SK-N-SH (cell line): Measurements from ENCODE around the gene SP3. TPM values are rescaled to one million over a fixed set of nuclear protein-coding genes. Genes with fewer than 3 reads are reported as not detected.

Experiments
- CTCF ChIA-PET: fragments of 300-600, 350-600 bp; formaldehyde crosslinking; extraction: SDS; loops from one replicate; lab custom pipeline; 2021; lab: Yijun Ruan, JAX
- POLR2A ChIA-PET: fragments of 350-600 bp; sonication (Branson Sonifier 250); formaldehyde crosslinking; extraction: SDS; loops from one replicate; lab custom pipeline; 2020; ENCODE audit warnings: antibody characterized with exemption, inconsistent platforms; lab: Yijun Ruan, JAX
- DNase-seq: peaks from one replicate; pipeline ENCODE4 v3.0.0; 2012
- H2AFZ ChIP-seq: fragments of 200-600 bp; sonication (generic); 2 replicates; pipeline ENCODE4 v1.8.1; 2016; ENCODE audit warnings: antibody characterized with exemption, mild to moderate bottlenecking, low read depth
- H3F3A ChIP-seq: fragments of 200-600 bp; sonication (generic); replicated peaks from 2 replicates; pipeline ENCODE3; 2016; ENCODE audit warnings: antibody characterized with exemption, mild to moderate bottlenecking; ENCODE audit not compliant: insufficient read depth
- H3K27ac ChIP-seq, 2 experiments: fragments of 200-500 bp in 1 of 2; fragments of 200-600 bp in 1 of 2; sonication (Bioruptor generic) in 1 of 2; sonication (generic), shearing (Covaris generic) in 1 of 2; 2 replicates each; pipeline versions ENCODE4 v1.5.1 to v1.6.1; 2014 to 2016; ENCODE audit warnings: low read depth in 2 of 2, inconsistent platforms in 1 of 2, low read length in 1 of 2, mild to moderate bottlenecking in 1 of 2, mixed read lengths in 1 of 2
- H3K27me3 ChIP-seq: fragments of 200-600 bp; sonication (generic), shearing (Covaris generic); 2 replicates; pipeline ENCODE4 v1.6.1; 2016; ENCODE audit warnings: mixed run types; ENCODE audit not compliant: insufficient read depth
- H3K36me3 ChIP-seq, 2 experiments: fragments of 200-500 bp in 1 of 2; fragments of 200-600 bp in 1 of 2; sonication (Bioruptor generic) in 1 of 2; sonication (generic) in 1 of 2; replicated peaks in 1 of 2; 2 replicates each; pipeline versions ENCODE3 to v1.5.1; 2014 to 2016; ENCODE audit warnings: low read length in 1 of 2, mild to moderate bottlenecking in 1 of 2; ENCODE audit not compliant: insufficient read depth in 2 of 2, control insufficient read depth in 1 of 2
- H3K4me1 ChIP-seq, 2 experiments: fragments of 200-500 bp in 1 of 2; fragments of 200-600 bp in 1 of 2; sonication (Bioruptor generic) in 1 of 2; sonication (generic), shearing (Covaris generic) in 1 of 2; 2 replicates each; pipeline versions ENCODE4 v1.5.1 to v1.6.1; 2014 to 2016; ENCODE audit warnings: low read depth in 1 of 2, low read length in 1 of 2, mixed run types in 1 of 2; ENCODE audit not compliant: insufficient read depth in 2 of 2, control insufficient read depth in 1 of 2
- H3K4me2 ChIP-seq: fragments of 200-600 bp; sonication (generic), shearing (Covaris generic); 2 replicates; pipeline ENCODE4 v1.6.1; 2017; ENCODE audit warnings: mixed run types
- H3K4me3 ChIP-seq, 2 experiments: fragments of 200-500 bp in 1 of 2; fragments of 200-600 bp in 1 of 2; sonication (Bioruptor generic) in 1 of 2; sonication (generic), shearing (Covaris generic) in 1 of 2; 2 replicates each; pipeline versions ENCODE4 v1.5.1 to v1.8.1; 2014 to 2016; ENCODE audit warnings: low read depth in 2 of 2, inconsistent platforms in 1 of 2, low read length in 1 of 2, mild to moderate bottlenecking in 1 of 2, mixed read lengths in 1 of 2, moderate library complexity in 1 of 2
- H3K79me2 ChIP-seq: fragments of 200-600 bp; sonication (generic); 2 replicates; pipeline ENCODE4 v1.8.1; 2017; ENCODE audit warnings: mild to moderate bottlenecking; ENCODE audit not compliant: insufficient read depth
- H3K9ac ChIP-seq: fragments of 200-600 bp; sonication (generic); 2 replicates; pipeline ENCODE4 v1.6.1; 2017; ENCODE audit warnings: mixed run types
- H3K9me2 ChIP-seq: fragments of 200-600 bp; sonication (generic); 2 replicates; pipeline ENCODE4 v1.6.1; 2017; ENCODE audit warnings: mixed run types
- H3K9me3 ChIP-seq: fragments of 200-600 bp; sonication (generic); 2 replicates; pipeline ENCODE4 v1.6.1; 2017; ENCODE audit warnings: mixed run types, mild to moderate bottlenecking, moderate library complexity
- H4K20me1 ChIP-seq: fragments of 200-600 bp; sonication (generic); 2 replicates; pipeline ENCODE4 v1.6.1; 2017; ENCODE audit warnings: mild to moderate bottlenecking, mixed run types; ENCODE audit not compliant: insufficient read depth
- CHD2 ChIP-seq: fragments of 150-350 bp; IDR thresholded peaks from 2 replicates; pipeline ENCODE4 v1.6.1; 2018; ENCODE audit warnings: low read length; ENCODE audit not compliant: partially characterized antibody
- ELF1 ChIP-seq: IDR thresholded peaks from 2 replicates; pipeline ENCODE4 v1.4.0; 2012
- EP300 ChIP-seq, 2 experiments: IDR thresholded peaks; 2 replicates each; pipeline versions ENCODE4 v1.4.0 to v1.6.1; 2012; ENCODE audit warnings: borderline replicate concordance in 1 of 2, low read depth in 1 of 2, low read length in 1 of 2
- EZH2phosphoT487 ChIP-seq: fragments of 200-600 bp; sonication (generic); IDR thresholded peaks from 2 replicates; pipeline ENCODE4 v1.6.1; 2017; ENCODE audit warnings: low read depth, mixed run types, mild to moderate bottlenecking, antibody characterized with exemption, moderate library complexity, borderline replicate concordance
- FOXM1 ChIP-seq: IDR thresholded peaks from 2 replicates; pipeline ENCODE4 v1.4.0; 2012; ENCODE audit warnings: low read depth, mild to moderate bottlenecking
- GABPA ChIP-seq: IDR thresholded peaks from 2 replicates; pipeline ENCODE4 v1.4.0; 2012; ENCODE audit warnings: low read depth, mild to moderate bottlenecking
- GATA2 ChIP-seq: sonication (generic); formaldehyde crosslinking; IDR thresholded peaks from 2 replicates; pipeline ENCODE4 v1.5.0; 2020; ENCODE audit warnings: mild to moderate bottlenecking, missing genetic modification reagents
- IRF3 ChIP-seq: fragments of 150-350 bp; IDR thresholded peaks from 2 replicates; pipeline ENCODE4 v1.6.1; 2016; ENCODE audit warnings: mild to moderate bottlenecking, low read depth, low read length
- JUND ChIP-seq: IDR thresholded peaks from 2 replicates; pipeline ENCODE4 v1.4.0; 2012
- MAX ChIP-seq: IDR thresholded peaks from 2 replicates; pipeline ENCODE4 v1.4.0; 2012; ENCODE audit warnings: low read depth
- MEF2A ChIP-seq: IDR thresholded peaks from 2 replicates; pipeline ENCODE4 v1.4.0; 2012; ENCODE audit warnings: low read depth, borderline replicate concordance
- MXI1 ChIP-seq: IDR thresholded peaks from 2 replicates; pipeline ENCODE4 v1.6.1; 2012; ENCODE audit warnings: mild to moderate bottlenecking, low read depth, low read length, improper control_type of control experiment
- NFIC ChIP-seq: IDR thresholded peaks from 2 replicates; pipeline ENCODE4 v1.4.0; 2012; ENCODE audit warnings: borderline replicate concordance
- NRF1 ChIP-seq: IDR thresholded peaks from 2 replicates; pipeline ENCODE4 v1.6.1; 2012; ENCODE audit warnings: low read depth, mild to moderate bottlenecking, low read length
- POLR2AphosphoS5 ChIP-seq: IDR thresholded peaks from 2 replicates; pipeline ENCODE4 v1.6.1; 2012; ENCODE audit warnings: low read depth, low read length
- RCOR1 ChIP-seq: fragments of 150-350 bp; IDR thresholded peaks from 2 replicates; pipeline ENCODE4 v1.6.1; 2017; ENCODE audit warnings: antibody characterized with exemption, low read length
- RFX5 ChIP-seq: IDR thresholded peaks from 2 replicates; pipeline ENCODE4 v1.6.1; 2012; ENCODE audit warnings: mild to moderate bottlenecking, improper control_type of control experiment, low read length
- SIN3A ChIP-seq: IDR thresholded peaks from 2 replicates; pipeline ENCODE4 v1.6.1; 2012; ENCODE audit warnings: low read depth, mild to moderate bottlenecking, low read length, moderate library complexity, borderline replicate concordance
- SMC3 ChIP-seq: IDR thresholded peaks from 2 replicates; pipeline ENCODE4 v1.6.1; 2012; ENCODE audit warnings: low read depth, low read length, improper control_type of control experiment
- TEAD4 ChIP-seq: IDR thresholded peaks from 2 replicates; pipeline ENCODE4 v1.4.0; 2012; ENCODE audit warnings: mild to moderate bottlenecking, borderline replicate concordance; ENCODE audit not compliant: insufficient read depth
- YY1 ChIP-seq: IDR thresholded peaks from 2 replicates; pipeline ENCODE4 v1.4.0; 2012; ENCODE audit warnings: low read depth, mild to moderate bottlenecking
- WGBS: methylation state at CpG from one replicate; pipeline ENCODE4 v1.1.6; 2017; ENCODE audit warnings: low lambda C conversion rate; 5-methylcytosine and 5-hydroxymethylcytosine counted together
- polyA plus RNA-seq, 3 experiments: library from polyadenylated mRNA; depleted of rRNA; stranded (reverse); fragments of >200 nt; gene quantifications; 2 replicates each; pipeline ENCODE4 v1.2.3, GENCODE V29; 2012
- TF ChIP-seq, protein P1 (sequence below): fragments of 150-350 bp; IDR thresholded peaks from 2 replicates; pipeline ENCODE4 v1.6.1; 2017; ENCODE audit warnings: antibody characterized with exemption, low read length, low read depth, borderline replicate concordance
- TF ChIP-seq, protein P2 (sequence below): fragments of 200-600 bp; sonication (generic); IDR thresholded peaks from 2 replicates; pipeline ENCODE4 v1.6.1; 2017; ENCODE audit warnings: antibody characterized with exemption, mild to moderate bottlenecking, moderate library complexity

Gene SP3
- polyA plus RNA-seq, 1 of the 3 experiments (the other 2 are of a cell fraction), result 23.1 TPM

DNA sequence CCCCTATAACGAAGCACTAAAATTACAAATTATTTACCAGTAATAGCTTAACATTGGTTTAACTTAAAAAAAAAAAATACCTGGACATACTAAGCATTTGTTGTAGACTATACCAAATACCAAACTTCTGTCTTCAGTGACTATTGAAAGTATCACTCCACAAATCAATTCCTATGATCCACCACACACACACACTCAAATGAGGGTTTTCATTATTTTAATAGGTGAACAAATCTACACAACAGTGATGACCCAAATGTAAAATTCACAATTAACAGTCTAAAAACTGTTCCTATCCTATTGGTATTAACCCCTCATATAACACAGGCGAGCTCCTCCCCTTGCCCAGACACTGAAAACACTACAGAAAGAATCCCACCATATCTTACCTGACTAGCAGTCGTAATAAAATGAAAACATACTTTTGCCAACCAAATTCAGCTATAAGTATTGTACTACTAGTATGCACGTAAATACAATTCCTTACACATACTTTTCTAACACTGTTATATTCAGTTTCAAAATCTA, 2.5 kb downstream of the SP3 start (continued):
- TF ChIP-seq TEAD4 (no peak), YY1 (no peak), CHD2 (no peak), RCOR1 (no peak), GATA2 (CRISPR knock-in tag) (no peak), JUND (no peak), GABPA (no peak), EP300 (IDR thresholded peaks at IDR 0.05; ENCODE audit: borderline replicate concordance in 1 of 2, low read depth in 1 of 2, low read length in 1 of 2) (no peak), SIN3A (no peak), POLR2AphosphoS5 (no peak), MAX (no peak), SMC3 (no peak), NRF1 (no peak)

GRCh38 chr2:173962031-173962430, 3.1 kb downstream of the SP3 start:
- H3K9me3 ChIP-seq, result peaks cover 10% of the 10 kb centered on the region; the same call in 1 of the 2 replicates
- TF ChIP-seq FOXM1, result no peak
- TF ChIP-seq, protein P1, sequence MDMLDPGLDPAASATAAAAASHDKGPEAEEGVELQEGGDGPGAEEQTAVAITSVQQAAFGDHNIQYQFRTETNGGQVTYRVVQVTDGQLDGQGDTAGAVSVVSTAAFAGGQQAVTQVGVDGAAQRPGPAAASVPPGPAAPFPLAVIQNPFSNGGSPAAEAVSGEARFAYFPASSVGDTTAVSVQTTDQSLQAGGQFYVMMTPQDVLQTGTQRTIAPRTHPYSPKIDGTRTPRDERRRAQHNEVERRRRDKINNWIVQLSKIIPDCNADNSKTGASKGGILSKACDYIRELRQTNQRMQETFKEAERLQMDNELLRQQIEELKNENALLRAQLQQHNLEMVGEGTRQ, result no peak
- TF ChIP-seq GATA2 (CRISPR knock-in tag), result no peak
- no peak for TF ChIP-seq EP300 (IDR thresholded peaks at IDR 0.05; ENCODE audit: borderline replicate concordance in 1 of 2, low read depth in 1 of 2, low read length in 1 of 2)
- TF ChIP-seq MXI1, result no peak
- no peak for TF ChIP-seq JUND
- no peak for TF ChIP-seq NFIC
- TF ChIP-seq, protein P2, sequence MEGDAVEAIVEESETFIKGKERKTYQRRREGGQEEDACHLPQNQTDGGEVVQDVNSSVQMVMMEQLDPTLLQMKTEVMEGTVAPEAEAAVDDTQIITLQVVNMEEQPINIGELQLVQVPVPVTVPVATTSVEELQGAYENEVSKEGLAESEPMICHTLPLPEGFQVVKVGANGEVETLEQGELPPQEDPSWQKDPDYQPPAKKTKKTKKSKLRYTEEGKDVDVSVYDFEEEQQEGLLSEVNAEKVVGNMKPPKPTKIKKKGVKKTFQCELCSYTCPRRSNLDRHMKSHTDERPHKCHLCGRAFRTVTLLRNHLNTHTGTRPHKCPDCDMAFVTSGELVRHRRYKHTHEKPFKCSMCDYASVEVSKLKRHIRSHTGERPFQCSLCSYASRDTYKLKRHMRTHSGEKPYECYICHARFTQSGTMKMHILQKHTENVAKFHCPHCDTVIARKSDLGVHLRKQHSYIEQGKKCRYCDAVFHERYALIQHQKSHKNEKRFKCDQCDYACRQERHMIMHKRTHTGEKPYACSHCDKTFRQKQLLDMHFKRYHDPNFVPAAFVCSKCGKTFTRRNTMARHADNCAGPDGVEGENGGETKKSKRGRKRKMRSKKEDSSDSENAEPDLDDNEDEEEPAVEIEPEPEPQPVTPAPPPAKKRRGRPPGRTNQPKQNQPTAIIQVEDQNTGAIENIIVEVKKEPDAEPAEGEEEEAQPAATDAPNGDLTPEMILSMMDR, result no peak
- no peak for TF ChIP-seq GABPA
- no peak for TF ChIP-seq IRF3
- TF ChIP-seq NRF1, result no peak
- TF ChIP-seq MEF2A, result no peak
- no peak for TF ChIP-seq SIN3A
- TF ChIP-seq EZH2phosphoT487, result no peak
- no peak for TF ChIP-seq SMC3
- no peak for TF ChIP-seq ELF1
- TF ChIP-seq RFX5, result no peak
- H3K4me2 ChIP-seq, result peak overlapping the region; percentile 74
- peaks cover 30% of the 10 kb centered on the region for H3F3A ChIP-seq
- peaks cover 12 to 14% of the 10 kb centered on the region in 2 experiments; a peak in 2 of 4 replicates for H3K4me1 ChIP-seq
- WGBS, result 90% methylated on average over 1 of the region's 1 CpG
- no peaks in the 10 kb centered on the region for H3K27me3 ChIP-seq
- peaks cover 48% of the 10 kb centered on the region for H4K20me1 ChIP-seq
- H3K4me3 ChIP-seq, result peak overlapping the region; percentile 65 to 91
- ChIA-PET POLR2A (no interaction called here), CTCF (interaction anchor here (0.7 to 1.3 kb wide), 4 partner anchors 18 to 934 kb away, joined by 3 to 5 read pairs (median 3); no protein-coding TSS in a partner anchor)
- H3K9me2 ChIP-seq, result no peaks in the 10 kb centered on the region
- peaks cover 28 to 36% of the 10 kb centered on the region in 2 experiments for H3K36me3 ChIP-seq
- no peak overlapping the region for H2AFZ ChIP-seq
- H3K27ac ChIP-seq, result peak overlapping the region; percentile 28 to 95; a peak in 2 of 4 replicates
- H3K9ac ChIP-seq, result peak overlapping the region; percentile 99; the same call in 1 of the 2 replicates
- DNase-seq, result no peak
- peaks cover 67% of the 10 kb centered on the region for H3K79me2 ChIP-seq
